Sigmoid colon (tissue), 4 donors: ENCODE measurements around the gene GALNT8.

Source experiments
- POLR2A ChIP-seq, 2 donors: fragments of 450-650 bp; IDR thresholded peaks; one replicate each; pipeline ENCODE4 v1.6.1; 2016; ENCODE audit warnings: antibody characterized with exemption in 2 of 2, mild to moderate bottlenecking in 2 of 2, moderate library complexity in 2 of 2
- POLR2AphosphoS5 ChIP-seq, 4 donors: sonication (generic); formaldehyde crosslinking; IDR thresholded peaks; one replicate each; pipeline ENCODE4 v1.6.1; 2017; ENCODE audit warnings: antibody characterized with exemption in 4 of 4
- TF ChIP-seq, protein P1 (sequence below), 4 experiments: fragments of 450-650 bp in 3 of 4; fragments of 200-600 bp in 1 of 4; IDR thresholded peaks; one replicate each; pipeline ENCODE4 v1.5.1; 2016 to 2019; ENCODE audit warnings: antibody characterized with exemption in 4 of 4, mild to moderate bottlenecking in 3 of 4, moderate library complexity in 2 of 4

DNA sequence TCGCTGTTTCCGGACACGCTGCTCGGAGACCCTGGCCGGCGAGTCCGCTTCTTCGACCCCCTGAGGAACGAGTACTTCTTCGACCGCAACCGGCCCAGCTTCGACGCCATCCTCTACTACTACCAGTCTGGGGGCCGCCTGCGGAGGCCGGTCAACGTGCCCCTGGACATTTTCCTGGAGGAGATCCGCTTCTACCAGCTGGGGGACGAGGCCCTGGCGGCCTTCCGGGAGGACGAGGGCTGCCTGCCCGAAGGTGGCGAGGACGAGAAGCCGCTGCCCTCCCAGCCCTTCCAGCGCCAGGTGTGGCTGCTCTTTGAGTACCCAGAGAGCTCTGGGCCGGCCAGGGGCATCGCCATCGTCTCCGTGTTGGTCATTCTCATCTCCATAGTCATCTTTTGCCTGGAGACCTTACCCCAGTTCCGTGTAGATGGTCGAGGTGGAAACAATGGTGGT is 90.0 kb downstream of the GALNT8 start:
- TF ChIP-seq, protein P1, sequence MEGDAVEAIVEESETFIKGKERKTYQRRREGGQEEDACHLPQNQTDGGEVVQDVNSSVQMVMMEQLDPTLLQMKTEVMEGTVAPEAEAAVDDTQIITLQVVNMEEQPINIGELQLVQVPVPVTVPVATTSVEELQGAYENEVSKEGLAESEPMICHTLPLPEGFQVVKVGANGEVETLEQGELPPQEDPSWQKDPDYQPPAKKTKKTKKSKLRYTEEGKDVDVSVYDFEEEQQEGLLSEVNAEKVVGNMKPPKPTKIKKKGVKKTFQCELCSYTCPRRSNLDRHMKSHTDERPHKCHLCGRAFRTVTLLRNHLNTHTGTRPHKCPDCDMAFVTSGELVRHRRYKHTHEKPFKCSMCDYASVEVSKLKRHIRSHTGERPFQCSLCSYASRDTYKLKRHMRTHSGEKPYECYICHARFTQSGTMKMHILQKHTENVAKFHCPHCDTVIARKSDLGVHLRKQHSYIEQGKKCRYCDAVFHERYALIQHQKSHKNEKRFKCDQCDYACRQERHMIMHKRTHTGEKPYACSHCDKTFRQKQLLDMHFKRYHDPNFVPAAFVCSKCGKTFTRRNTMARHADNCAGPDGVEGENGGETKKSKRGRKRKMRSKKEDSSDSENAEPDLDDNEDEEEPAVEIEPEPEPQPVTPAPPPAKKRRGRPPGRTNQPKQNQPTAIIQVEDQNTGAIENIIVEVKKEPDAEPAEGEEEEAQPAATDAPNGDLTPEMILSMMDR (IDR thresholded peaks at IDR 0.05): no peak
- no peak for TF ChIP-seq POLR2AphosphoS5 (IDR thresholded peaks at IDR 0.05)
- no peak for TF ChIP-seq POLR2A (IDR thresholded peaks at IDR 0.05)
